ENCODE data around the gene WWOX. TPM values are rescaled to one million over a fixed set of nuclear protein-coding genes. Genes with fewer than 3 reads are reported as not detected.

Gene WWOX
- total and polyA plus RNA-seq, 2 of the 13 experiments (the other 11 are each of a cell fraction or from before 2014, with no cell fraction given): 9.1 to 37.4 TPM

- peak; percentile 87 for TF ChIP-seq ZNF652 (CRISPR knock-in tag; IDR thresholded peaks at IDR 0.05; ENCODE audit: borderline replicate concordance, low read depth)
- TF ChIP-seq ZSCAN29 (CRISPR knock-in tag; conservative IDR thresholded peaks at IDR 0.05): no peak
- 0 out of 2 replicates have a peak, but pooled peaks have one; percentile 29 for TF ChIP-seq SP140L (CRISPR knock-in tag; IDR thresholded peaks at IDR 0.05; ENCODE audit: borderline replicate concordance)
- TF ChIP-seq NCOA2 (CRISPR knock-in tag; IDR thresholded peaks at IDR 0.05): peak; percentile 37; the same call in 1 of the 2 replicates
- no peak for TF ChIP-seq ZNF496 (CRISPR knock-in tag; IDR thresholded peaks at IDR 0.05; ENCODE audit: insufficient replicate concordance)
- TF ChIP-seq, protein P1, sequence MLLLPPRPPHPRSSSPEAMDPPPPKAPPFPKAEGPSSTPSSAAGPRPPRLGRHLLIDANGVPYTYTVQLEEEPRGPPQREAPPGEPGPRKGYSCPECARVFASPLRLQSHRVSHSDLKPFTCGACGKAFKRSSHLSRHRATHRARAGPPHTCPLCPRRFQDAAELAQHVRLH (CRISPR knock-in tag; IDR thresholded peaks at IDR 0.05; ENCODE audit: borderline replicate concordance, low read depth): peak; percentile 83; the same call in 1 of the 2 replicates
- TF ChIP-seq GATAD1 (CRISPR knock-in tag; IDR thresholded peaks at IDR 0.05): 0 out of 2 replicates have a peak, but pooled peaks have one; percentile 37
- TF ChIP-seq PPARG (CRISPR knock-in tag; conservative IDR thresholded peaks at IDR 0.05): peak; percentile 37; the same call in 1 of the 2 replicates
- TF ChIP-seq ZNF614 (CRISPR knock-in tag; IDR thresholded peaks at IDR 0.05; ENCODE audit: borderline replicate concordance): peak; percentile 66; the same call in 1 of the 2 replicates
- 0 out of 2 replicates have a peak, but pooled peaks have one; percentile 22 for TF ChIP-seq BCL6 (CRISPR knock-in tag; IDR thresholded peaks at IDR 0.05)
- 0 out of 2 replicates have a peak, but pooled peaks have one; percentile 26 for TF ChIP-seq TFE3 (CRISPR knock-in tag; IDR thresholded peaks at IDR 0.05)
- TF ChIP-seq PAF1 (CRISPR knock-in tag; IDR thresholded peaks at IDR 0.05): no peak
These were observed 149.6 kb downstream of the WWOX start (continued) for GRCh38 chr16:78249056-78249455.

DNA sequence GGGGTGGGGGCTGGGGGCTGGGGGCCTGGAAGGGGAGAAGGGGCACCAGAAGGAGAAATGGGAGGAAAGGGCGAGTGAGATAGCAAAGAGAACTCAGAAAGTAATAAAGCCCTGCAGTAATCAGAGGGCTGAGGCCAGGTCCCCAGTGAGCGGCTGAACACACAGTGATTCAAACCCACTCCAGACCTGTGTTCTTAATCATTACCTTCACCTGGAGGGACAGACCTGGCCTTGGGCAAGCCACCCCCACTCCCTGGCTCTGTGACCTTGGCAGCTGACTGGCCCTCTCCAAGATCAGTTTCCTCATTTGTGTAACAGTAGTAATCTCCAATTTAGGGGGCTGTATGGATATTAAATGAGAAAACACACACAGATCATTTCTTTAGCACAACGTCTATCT lies 150.4 kb downstream of the WWOX start:
- H3K4me1 ChIP-seq (ENCODE audit: insufficient read depth, low read length): peaks cover 58% of the 10 kb centered on the region

More for the DNA sequence above, 150.4 kb downstream of the WWOX start:
- intact Hi-C loops (cut with micrococcal nuclease; ENCODE audit: unreplicated experiment): loop anchor here (2.0 to 10.0 kb wide), 2 partner anchors 125 to 187 kb away; no protein-coding TSS in a partner anchor
- CTCF ChIA-PET (ENCODE audit: low intra/inter-chr PET ratio, low total read pairs): interaction anchor here (1.3 kb wide), 1 partner anchor 188 kb away, joined by 6 read pairs; no protein-coding TSS in a partner anchor
- no TSS peak for BruUV-seq (replicated peaks)
- POLR2A ChIA-PET: no interaction called here
- DNase-seq (ENCODE audit: low spot score) (no peak), ATAC-seq (peak; percentile 61), FAIRE-seq (peak; percentile 23)
- no peak overlapping the region for H3K4me3 ChIP-seq (replicated peaks in 1 of 3; ENCODE audit: insufficient read depth in 1 of 3, low read depth in 2 of 3, low read length in 3 of 3)
- WGBS (ENCODE audit: low lambda C conversion rate): 89% methylated on average over 3 of the region's 3 CpGs
- no peaks in the 10 kb centered on the region for H4K20me1 ChIP-seq (ENCODE audit: insufficient read depth, low read length)
- H3K4me2 ChIP-seq (ENCODE audit: low read depth, low read length): 0 out of 2 replicates have a peak overlapping the region, but pooled peaks have one; percentile 9
- in situ Hi-C loops (cut with HindIII; ENCODE audit: extremely low pct_ligation_motif_present, low pct_unique_long_range_greater_than_20kb): loop anchor here (25.0 kb wide), 2 partner anchors 787 to 1362 kb away; partner anchors contain the start of gene MAF
- H3K79me2 ChIP-seq (ENCODE audit: insufficient read depth, low read length): no peaks in the 10 kb centered on the region
- no peaks in the 10 kb centered on the region for H3K36me3 ChIP-seq (replicated peaks in 1 of 2; ENCODE audit: control insufficient read depth in 1 of 2, insufficient read depth in 2 of 2, low read length in 2 of 2)
- H3K27ac ChIP-seq (ENCODE audit: extremely low read length, insufficient read depth, low read length): peak overlapping the region; percentile 52
- TF ChIP-seq, protein P2, sequence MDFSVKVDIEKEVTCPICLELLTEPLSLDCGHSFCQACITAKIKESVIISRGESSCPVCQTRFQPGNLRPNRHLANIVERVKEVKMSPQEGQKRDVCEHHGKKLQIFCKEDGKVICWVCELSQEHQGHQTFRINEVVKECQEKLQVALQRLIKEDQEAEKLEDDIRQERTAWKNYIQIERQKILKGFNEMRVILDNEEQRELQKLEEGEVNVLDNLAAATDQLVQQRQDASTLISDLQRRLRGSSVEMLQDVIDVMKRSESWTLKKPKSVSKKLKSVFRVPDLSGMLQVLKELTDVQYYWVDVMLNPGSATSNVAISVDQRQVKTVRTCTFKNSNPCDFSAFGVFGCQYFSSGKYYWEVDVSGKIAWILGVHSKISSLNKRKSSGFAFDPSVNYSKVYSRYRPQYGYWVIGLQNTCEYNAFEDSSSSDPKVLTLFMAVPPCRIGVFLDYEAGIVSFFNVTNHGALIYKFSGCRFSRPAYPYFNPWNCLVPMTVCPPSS (IDR thresholded peaks at IDR 0.05): no peak
- TF ChIP-seq, protein P3, sequence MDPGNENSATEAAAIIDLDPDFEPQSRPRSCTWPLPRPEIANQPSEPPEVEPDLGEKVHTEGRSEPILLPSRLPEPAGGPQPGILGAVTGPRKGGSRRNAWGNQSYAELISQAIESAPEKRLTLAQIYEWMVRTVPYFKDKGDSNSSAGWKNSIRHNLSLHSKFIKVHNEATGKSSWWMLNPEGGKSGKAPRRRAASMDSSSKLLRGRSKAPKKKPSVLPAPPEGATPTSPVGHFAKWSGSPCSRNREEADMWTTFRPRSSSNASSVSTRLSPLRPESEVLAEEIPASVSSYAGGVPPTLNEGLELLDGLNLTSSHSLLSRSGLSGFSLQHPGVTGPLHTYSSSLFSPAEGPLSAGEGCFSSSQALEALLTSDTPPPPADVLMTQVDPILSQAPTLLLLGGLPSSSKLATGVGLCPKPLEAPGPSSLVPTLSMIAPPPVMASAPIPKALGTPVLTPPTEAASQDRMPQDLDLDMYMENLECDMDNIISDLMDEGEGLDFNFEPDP (CRISPR knock-in tag; conservative IDR thresholded peaks at IDR 0.05): no peak
- TF ChIP-seq ZNF121 (CRISPR knock-in tag; IDR thresholded peaks at IDR 0.05) (no peak), ZNF598 (CRISPR knock-in tag; IDR thresholded peaks at IDR 0.05; ENCODE audit: borderline replicate concordance) (no peak)
- no peaks in the 10 kb centered on the region for H3K9me3 ChIP-seq (ENCODE audit: low read length)
- no peaks in the 10 kb centered on the region for H3K27me3 ChIP-seq (ENCODE audit: control insufficient read depth in 1 of 2, insufficient read depth in 2 of 2, low read length in 2 of 2)
- H2AFZ ChIP-seq (ENCODE audit: low read length): no peak overlapping the region
- no peak overlapping the region for H3K9ac ChIP-seq (ENCODE audit: insufficient read depth, low read depth, low read length)
